DND-41 (cell line): ENCODE data around the gene NDUFA8.

Experiments used
- ATAC-seq: fragments of 200-7000 bp; cut with Tn5 transposase; 3 replicates; pipeline ENCODE4 v1.9.1; 2021; ENCODE audit warnings: low read depth; ENCODE audit not compliant: insufficient read depth
- DNase-seq: peaks from one replicate; pipeline ENCODE4 v3.0.0-alpha.2; 2020
- H2AFZ ChIP-seq: 2 replicates; pipeline ENCODE4 v1.6.0; 2012; ENCODE audit warnings: low read depth, low read length
- H3K27ac ChIP-seq: 2 replicates; pipeline ENCODE4 v1.5.1; 2012; ENCODE audit warnings: low read length, inconsistent platforms
- H3K27me3 ChIP-seq: fragments of 200-600 bp; sonication (generic); 2 replicates; pipeline ENCODE4 v1.6.0; 2012; ENCODE audit warnings: low read length, mild to moderate bottlenecking, inconsistent platforms; ENCODE audit not compliant: insufficient read depth, poor library complexity
- H3K36me3 ChIP-seq: 2 replicates; pipeline ENCODE4 v1.5.1; 2012; ENCODE audit warnings: low read length, inconsistent platforms; ENCODE audit not compliant: insufficient read depth
- H3K4me1 ChIP-seq: 2 replicates; pipeline ENCODE4 v1.5.1; 2012; ENCODE audit warnings: mild to moderate bottlenecking, low read length; ENCODE audit not compliant: insufficient read depth
- H3K4me2 ChIP-seq: 2 replicates; pipeline ENCODE4 v1.6.0; 2012; ENCODE audit warnings: mild to moderate bottlenecking, moderate library complexity, low read length, inconsistent platforms; ENCODE audit not compliant: insufficient read depth
- H3K4me3 ChIP-seq, 2 experiments: fragments of 200-600 bp in 1 of 2; shearing (Covaris generic) in 1 of 2; 2 replicates each; pipeline ENCODE4 v1.5.1; 2012 to 2016; ENCODE audit warnings: inconsistent platforms in 2 of 2, low read length in 2 of 2, mild to moderate bottlenecking in 2 of 2, low read depth in 1 of 2, moderate library complexity in 1 of 2
- H3K79me2 ChIP-seq: 2 replicates; pipeline ENCODE4 v1.6.0; 2012; ENCODE audit warnings: low read length, inconsistent platforms; ENCODE audit not compliant: insufficient read depth
- H3K9ac ChIP-seq: 2 replicates; pipeline ENCODE4 v1.6.0; 2012; ENCODE audit warnings: low read depth, mild to moderate bottlenecking, inconsistent platforms, low read length, moderate library complexity
- H3K9me3 ChIP-seq: 2 replicates; pipeline ENCODE4 v1.5.1; 2012; ENCODE audit warnings: low read length, moderate library complexity, mild to moderate bottlenecking, inconsistent platforms; ENCODE audit not compliant: insufficient read depth, severe bottlenecking
- H4K20me1 ChIP-seq: 2 replicates; pipeline ENCODE4 v1.6.0; 2012; ENCODE audit warnings: low read length; ENCODE audit not compliant: insufficient read depth
- EZH2 ChIP-seq: IDR thresholded peaks from 3 replicates; pipeline ENCODE4 v1.6.1; 2012; ENCODE audit warnings: borderline replicate concordance, low read depth, mild to moderate bottlenecking, moderate library complexity, low read length, inconsistent platforms; ENCODE audit not compliant: severe bottlenecking
- TF ChIP-seq, protein P1 (sequence below): IDR thresholded peaks from 2 replicates; pipeline ENCODE4 v1.5.1; 2012; ENCODE audit warnings: borderline replicate concordance, low read length, moderate library complexity, mild to moderate bottlenecking; ENCODE audit not compliant: poor library complexity, severe bottlenecking; ENCODE audit errors: extremely low read depth

The NDUFA8 gene

DNA sequence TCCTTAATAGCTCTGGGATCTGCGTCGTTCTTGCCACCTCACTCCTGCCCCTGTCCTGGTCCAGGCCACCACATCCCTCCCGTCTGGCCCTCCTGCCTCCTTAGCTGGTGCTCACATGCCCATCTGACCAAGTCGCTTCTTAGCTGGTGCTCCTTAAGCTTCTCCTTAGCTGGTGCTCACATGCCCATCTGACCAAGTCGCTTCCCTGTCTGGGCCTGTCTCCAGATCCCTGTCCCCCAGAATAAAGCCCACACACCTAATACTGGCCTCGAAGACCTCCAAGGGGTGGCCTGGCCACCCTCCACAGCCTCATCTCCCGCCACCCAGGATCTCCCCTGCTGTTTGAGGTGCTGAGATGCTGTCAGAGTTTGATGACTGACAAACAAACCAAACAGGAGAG is 35.1 kb downstream of the NDUFA8 start:
- Histone ChIP-seq H3K4me3 (no peak overlapping the region), H3K79me2 (no peaks in the 10 kb centered on the region), H3K27ac (no peak overlapping the region), H3K9ac (no peak overlapping the region), H4K20me1 (no peaks in the 10 kb centered on the region; the same call in none of the 2 replicates), H3K27me3 (no peaks in the 10 kb centered on the region), H3K4me1 (no peaks in the 10 kb centered on the region), H3K4me2 (no peak overlapping the region), H3K36me3 (no peaks in the 10 kb centered on the region), H2AFZ (no peak overlapping the region), H3K9me3 (no peaks in the 10 kb centered on the region)
- DNase-seq, result no peak
- TF ChIP-seq, protein P1, sequence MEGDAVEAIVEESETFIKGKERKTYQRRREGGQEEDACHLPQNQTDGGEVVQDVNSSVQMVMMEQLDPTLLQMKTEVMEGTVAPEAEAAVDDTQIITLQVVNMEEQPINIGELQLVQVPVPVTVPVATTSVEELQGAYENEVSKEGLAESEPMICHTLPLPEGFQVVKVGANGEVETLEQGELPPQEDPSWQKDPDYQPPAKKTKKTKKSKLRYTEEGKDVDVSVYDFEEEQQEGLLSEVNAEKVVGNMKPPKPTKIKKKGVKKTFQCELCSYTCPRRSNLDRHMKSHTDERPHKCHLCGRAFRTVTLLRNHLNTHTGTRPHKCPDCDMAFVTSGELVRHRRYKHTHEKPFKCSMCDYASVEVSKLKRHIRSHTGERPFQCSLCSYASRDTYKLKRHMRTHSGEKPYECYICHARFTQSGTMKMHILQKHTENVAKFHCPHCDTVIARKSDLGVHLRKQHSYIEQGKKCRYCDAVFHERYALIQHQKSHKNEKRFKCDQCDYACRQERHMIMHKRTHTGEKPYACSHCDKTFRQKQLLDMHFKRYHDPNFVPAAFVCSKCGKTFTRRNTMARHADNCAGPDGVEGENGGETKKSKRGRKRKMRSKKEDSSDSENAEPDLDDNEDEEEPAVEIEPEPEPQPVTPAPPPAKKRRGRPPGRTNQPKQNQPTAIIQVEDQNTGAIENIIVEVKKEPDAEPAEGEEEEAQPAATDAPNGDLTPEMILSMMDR, result no peak
- TF ChIP-seq EZH2, result no peak
- no peak for ATAC-seq

DNA sequence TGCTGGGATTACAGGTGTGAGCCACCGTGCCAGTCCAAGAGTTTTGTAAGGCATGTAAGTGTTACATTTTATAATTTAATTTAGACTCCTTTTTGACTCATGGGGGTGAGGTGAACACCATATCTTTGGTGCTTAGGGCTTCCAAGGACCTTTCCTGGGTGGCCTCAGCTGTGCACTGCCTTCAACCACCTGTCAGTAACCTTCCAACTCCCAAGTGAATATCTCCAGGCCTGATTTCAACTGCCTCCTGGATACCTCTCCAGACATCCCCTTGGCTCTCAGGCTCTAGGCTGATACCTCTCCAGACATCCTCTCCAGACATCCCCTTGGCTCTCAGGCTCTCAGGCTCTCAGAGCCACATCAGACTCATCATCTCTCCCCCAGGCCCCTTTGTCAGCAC is 35.5 kb downstream of the NDUFA8 start:
- H3K9ac ChIP-seq, result no peak overlapping the region
- ATAC-seq (no peak), DNase-seq (no peak)
- no peak overlapping the region for H3K27ac ChIP-seq
- no peak overlapping the region for H3K4me2 ChIP-seq
- no peaks in the 10 kb centered on the region for H3K79me2 ChIP-seq
- no peaks in the 10 kb centered on the region; the same call in none of the 2 replicates for H4K20me1 ChIP-seq
- TF ChIP-seq, protein P1, result no peak
- TF ChIP-seq EZH2, result no peak
- no peak overlapping the region for H2AFZ ChIP-seq
- no peaks in the 10 kb centered on the region for H3K4me1 ChIP-seq
- H3K27me3 ChIP-seq, result no peaks in the 10 kb centered on the region
- H3K36me3 ChIP-seq, result no peaks in the 10 kb centered on the region
- H3K4me3 ChIP-seq, result no peak overlapping the region
- no peaks in the 10 kb centered on the region for H3K9me3 ChIP-seq

DNA sequence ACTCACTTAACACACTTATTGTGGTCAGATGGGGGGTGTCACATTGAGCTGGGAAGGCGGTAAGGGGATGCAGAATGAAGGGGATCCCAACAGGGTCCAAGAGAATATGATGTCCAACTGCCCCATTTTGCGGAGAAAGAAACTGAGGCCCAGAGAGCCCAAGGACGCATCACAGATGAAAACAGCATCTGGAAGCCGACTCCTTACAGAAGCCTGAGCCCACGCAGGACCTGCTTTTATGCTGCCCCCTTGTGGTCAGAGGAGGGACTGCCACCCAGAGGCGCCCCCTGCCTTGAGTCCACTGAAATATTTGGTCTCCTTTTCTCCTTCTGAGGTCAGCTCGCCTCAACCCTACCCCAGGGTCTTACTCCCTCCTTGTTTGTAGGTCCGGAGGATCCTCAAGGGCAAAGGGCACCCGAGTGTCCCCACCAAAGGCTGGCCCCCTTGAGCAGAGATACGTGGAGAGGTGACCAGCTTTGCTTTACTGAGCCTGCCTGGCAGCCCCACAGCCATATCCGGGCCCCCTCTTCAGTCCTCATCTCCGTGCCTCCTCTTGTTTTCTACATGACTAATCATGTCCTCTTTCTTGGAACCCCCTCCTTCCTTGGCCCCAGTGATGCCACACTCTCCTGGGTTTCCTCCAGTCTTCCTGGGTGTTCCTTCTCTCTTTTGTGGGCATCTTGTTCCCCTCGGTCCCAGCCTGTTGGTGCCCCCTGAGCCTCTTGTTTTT is 36.5 kb downstream of the NDUFA8 start:
- no peaks in the 10 kb centered on the region for H3K4me1 ChIP-seq
- TF ChIP-seq, protein P1, result peak; percentile 95
- no peak for TF ChIP-seq EZH2
- no peak overlapping the region for H3K4me3 ChIP-seq
- no peaks in the 10 kb centered on the region for H3K79me2 ChIP-seq
- H4K20me1 ChIP-seq, result no peaks in the 10 kb centered on the region; the same call in none of the 2 replicates
- H3K27me3 ChIP-seq, result no peaks in the 10 kb centered on the region
- H3K9me3 ChIP-seq, result no peaks in the 10 kb centered on the region
- no peak overlapping the region for H3K9ac ChIP-seq
- H3K27ac ChIP-seq, result no peak overlapping the region
- no peak overlapping the region for H2AFZ ChIP-seq
- DNase-seq (peak; percentile 65), ATAC-seq (peak; percentile 75)
- H3K4me2 ChIP-seq, result no peak overlapping the region
- H3K36me3 ChIP-seq, result no peaks in the 10 kb centered on the region
